KOPT-K1 (cell line): Measurements from ENCODE around the gene ZBTB40.

Experiments
- H3K27ac ChIP-seq: fragments of 200-600 bp; sonication (generic); 2 replicates; pipeline ENCODE4 v1.5.1; 2016; ENCODE audit warnings: antibody characterized with exemption, mild to moderate bottlenecking, low read depth, low read length; ENCODE audit not compliant: poor library complexity, severe bottlenecking
- H3K36me3 ChIP-seq: fragments of 200-600 bp; sonication (generic); 2 replicates; pipeline ENCODE4 v1.5.1; 2017; ENCODE audit warnings: antibody characterized with exemption, mild to moderate bottlenecking, low read length, moderate library complexity; ENCODE audit not compliant: insufficient read depth
- H3K9me3 ChIP-seq: fragments of 200-600 bp; sonication (generic); 2 replicates; pipeline ENCODE4 v1.5.1; 2017; ENCODE audit warnings: antibody characterized with exemption, low read length, mild to moderate bottlenecking; ENCODE audit not compliant: insufficient read depth, poor library complexity, severe bottlenecking

Gene ZBTB40

GRCh38 chr1:22447621-22448111 is 4.0 kb upstream of the ZBTB40 start:
- Histone ChIP-seq H3K27ac (no peak overlapping the region), H3K36me3 (no peaks in the 10 kb centered on the region)

GRCh38 chr1:22449636-22450035 is 2.0 kb upstream of the ZBTB40 start:
- Histone ChIP-seq H3K36me3 (no peaks in the 10 kb centered on the region), H3K27ac (no peak overlapping the region), H3K9me3 (peaks cover 6% of the 10 kb centered on the region)

More at GRCh38 chr1:22447621-22448111, 4.0 kb upstream of the ZBTB40 start:
- H3K9me3 ChIP-seq = peaks cover 11% of the 10 kb centered on the region

- H3K9me3 ChIP-seq = no peaks in the 10 kb centered on the region
- H3K36me3 ChIP-seq = no peaks in the 10 kb centered on the region
- no peak overlapping the region for H3K27ac ChIP-seq
Observed at GRCh38 chr1:22450351-22451021, 1.2 kb upstream of the ZBTB40 start.

GRCh38 chr1:22452481-22452957 is 868 bp downstream of the ZBTB40 start:
- Histone ChIP-seq H3K9me3 (no peaks in the 10 kb centered on the region), H3K36me3 (no peaks in the 10 kb centered on the region), H3K27ac (peak overlapping the region; percentile 66)

- no peaks in the 10 kb centered on the region for H3K9me3 ChIP-seq
- H3K27ac ChIP-seq = no peak overlapping the region
- no peaks in the 10 kb centered on the region for H3K36me3 ChIP-seq
Observed at GRCh38 chr1:22453181-22453580, 1.5 kb downstream of the ZBTB40 start.

- H3K9me3 ChIP-seq = no peaks in the 10 kb centered on the region
- no peak overlapping the region for H3K27ac ChIP-seq
- H3K36me3 ChIP-seq = no peaks in the 10 kb centered on the region
Observed at GRCh38 chr1:22454476-22455056, 2.9 kb downstream of the ZBTB40 start.

GRCh38 chr1:22457345-22457744 is 5.7 kb downstream of the ZBTB40 start:
- Histone ChIP-seq H3K9me3 (no peaks in the 10 kb centered on the region), H3K27ac (no peak overlapping the region), H3K36me3 (no peaks in the 10 kb centered on the region)

GRCh38 chr1:22457836-22458235 is 6.2 kb downstream of the ZBTB40 start:
- no peak overlapping the region for H3K27ac ChIP-seq
- H3K36me3 ChIP-seq = no peaks in the 10 kb centered on the region
- H3K9me3 ChIP-seq = no peaks in the 10 kb centered on the region

GRCh38 chr1:22461100-22461499 is 9.4 kb downstream of the ZBTB40 start:
- H3K27ac ChIP-seq = no peak overlapping the region
- peaks cover 23% of the 10 kb centered on the region for H3K9me3 ChIP-seq
- H3K36me3 ChIP-seq = no peaks in the 10 kb centered on the region

- H3K36me3 ChIP-seq = no peaks in the 10 kb centered on the region
- no peak overlapping the region for H3K27ac ChIP-seq
- H3K9me3 ChIP-seq = peaks cover 23% of the 10 kb centered on the region
Observed at GRCh38 chr1:22461678-22462527, 10.3 kb downstream of the ZBTB40 start.

GRCh38 chr1:22462928-22463327 is 11.3 kb downstream of the ZBTB40 start:
- H3K9me3 ChIP-seq = peaks cover 23% of the 10 kb centered on the region
- no peak overlapping the region for H3K27ac ChIP-seq
- H3K36me3 ChIP-seq = no peaks in the 10 kb centered on the region

GRCh38 chr1:22465015-22465565 is 13.4 kb downstream of the ZBTB40 start:
- H3K36me3 ChIP-seq = no peaks in the 10 kb centered on the region
- H3K9me3 ChIP-seq = peaks cover 23% of the 10 kb centered on the region
- H3K27ac ChIP-seq = no peak overlapping the region

- Histone ChIP-seq H3K27ac (no peak overlapping the region), H3K9me3 (peaks cover 23% of the 10 kb centered on the region), H3K36me3 (no peaks in the 10 kb centered on the region)
Observed at GRCh38 chr1:22465671-22466070, 14.0 kb downstream of the ZBTB40 start.

GRCh38 chr1:22470227-22470626 is 18.6 kb downstream of the ZBTB40 start:
- no peak overlapping the region for H3K27ac ChIP-seq
- peaks cover 9% of the 10 kb centered on the region for H3K9me3 ChIP-seq
- H3K36me3 ChIP-seq = no peaks in the 10 kb centered on the region

GRCh38 chr1:22471078-22471477 is 19.4 kb downstream of the ZBTB40 start:
- Histone ChIP-seq H3K9me3 (peaks cover under 1% of the 10 kb centered on the region), H3K27ac (no peak overlapping the region)

More at GRCh38 chr1:22471078-22471477, 19.4 kb downstream of the ZBTB40 start:
- no peaks in the 10 kb centered on the region for H3K36me3 ChIP-seq
